ENCODE results near the gene TLK2. TPM values are rescaled to one million over a fixed set of nuclear protein-coding genes. Genes with fewer than 3 reads are reported as not detected.
"Not testable (repeated sequence)": the region's sequence is repeated elsewhere in the genome, so short reads cannot be mapped to it uniquely, and the experiment has no call there.

The TLK2 gene
- total and polyA plus RNA-seq, 5 donors = 14.6 to 29.1 (median 27.1) TPM

DNA sequence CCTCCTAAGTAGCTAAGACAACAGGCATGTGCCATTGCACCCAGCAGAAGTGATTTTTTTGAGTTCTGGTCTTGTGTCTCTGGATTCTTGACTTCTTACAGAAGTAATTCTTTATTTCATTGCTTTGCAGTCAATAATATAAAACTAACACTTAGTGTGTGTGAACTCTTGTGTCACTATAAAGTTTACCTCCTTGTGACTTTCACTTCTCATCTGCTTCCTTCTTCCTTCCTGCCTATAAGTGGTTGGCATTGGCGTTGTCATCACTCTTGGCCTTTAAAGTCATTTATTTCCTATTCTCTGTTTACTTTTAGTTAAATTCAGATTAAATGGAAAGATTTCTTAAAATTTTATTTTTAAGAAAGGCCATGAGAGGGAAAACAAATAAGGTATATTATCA, 12.4 kb downstream of the TLK2 start:
- DNase-seq; ATAC-seq; intact Hi-C loops (cut with DNase I); H3K27me3 ChIP-seq (ENCODE audit: control insufficient read depth, insufficient read depth); H3K4me1 ChIP-seq (ENCODE audit: control insufficient read depth, insufficient read depth, low read length); H3K9me3 ChIP-seq (ENCODE audit: control insufficient read depth, low read length); H3K27ac ChIP-seq (ENCODE audit: low read length); H3K4me3 ChIP-seq (ENCODE audit: low read length): not testable (repeated sequence)
- 68% methylated on average over 1 of the region's 1 CpG for WGBS

DNA sequence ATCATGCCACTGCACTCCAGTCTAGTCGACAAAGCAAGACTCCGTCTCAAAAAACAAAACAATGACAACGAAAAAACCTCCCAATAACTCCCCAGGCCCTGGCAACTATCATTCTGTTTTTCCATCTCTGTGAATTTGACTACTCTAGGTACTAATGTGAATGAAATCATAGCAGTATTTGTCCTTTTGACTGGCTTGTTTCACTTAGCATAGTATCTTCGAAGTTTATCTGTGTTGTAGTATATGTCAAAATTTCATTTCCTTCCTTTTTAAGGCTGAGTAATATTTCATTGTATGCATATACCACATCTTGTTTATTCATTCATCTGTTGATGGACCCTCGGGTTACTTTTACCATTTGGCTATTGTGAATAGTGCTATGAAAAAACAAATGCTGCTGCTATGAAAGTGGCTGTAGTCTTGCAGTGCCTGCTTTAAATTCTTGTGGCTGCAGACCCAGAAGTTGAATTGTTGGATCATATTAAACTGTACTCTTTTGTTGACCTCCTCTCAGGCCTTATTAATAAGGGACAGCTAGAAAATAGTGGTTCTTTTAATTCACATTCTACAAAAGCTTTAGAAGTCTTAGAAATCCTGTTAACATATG, 14.5 kb downstream of the TLK2 start:
- H3K27ac ChIP-seq (ENCODE audit: low read length); ATAC-seq; H3K4me1 ChIP-seq (ENCODE audit: control insufficient read depth, insufficient read depth, low read length); intact Hi-C loops (cut with DNase I); H3K27me3 ChIP-seq (ENCODE audit: control insufficient read depth, insufficient read depth); DNase-seq; H3K4me3 ChIP-seq (ENCODE audit: low read length); H3K9me3 ChIP-seq (ENCODE audit: control insufficient read depth, low read length): not testable (repeated sequence)
- 85% methylated on average over 5 of the region's 5 CpGs for whole genome bisulfite sequencing

DNA sequence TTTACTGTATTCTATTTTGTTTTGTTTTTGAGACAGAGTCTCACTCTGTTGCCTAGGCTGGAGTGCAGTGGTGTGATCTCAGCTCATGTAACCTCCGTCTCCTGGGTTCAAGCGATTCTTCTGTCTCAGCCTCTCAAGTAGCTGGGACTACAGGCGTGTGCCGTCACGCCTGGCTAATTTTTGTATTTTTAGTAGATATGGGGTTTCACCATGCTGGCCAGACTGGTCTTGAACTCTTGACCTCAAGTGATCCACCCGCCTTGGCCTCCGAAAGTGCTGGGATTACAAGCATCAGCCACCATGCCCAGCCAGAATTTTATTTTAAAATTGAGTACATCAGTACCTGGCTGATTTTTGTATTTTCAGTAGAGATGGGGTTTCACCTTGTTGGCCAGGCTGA, 15.4 kb downstream of the TLK2 start:
- ATAC-seq; intact Hi-C loops (cut with DNase I); DNase-seq; H3K4me3 ChIP-seq (ENCODE audit: low read length); H3K27me3 ChIP-seq (ENCODE audit: control insufficient read depth, insufficient read depth); H3K9me3 ChIP-seq (ENCODE audit: control insufficient read depth, low read length); H3K4me1 ChIP-seq (ENCODE audit: control insufficient read depth, insufficient read depth, low read length); H3K27ac ChIP-seq (ENCODE audit: low read length): not testable (repeated sequence)
- 95% methylated on average over 7 of the region's 7 CpGs for WGBS

DNA sequence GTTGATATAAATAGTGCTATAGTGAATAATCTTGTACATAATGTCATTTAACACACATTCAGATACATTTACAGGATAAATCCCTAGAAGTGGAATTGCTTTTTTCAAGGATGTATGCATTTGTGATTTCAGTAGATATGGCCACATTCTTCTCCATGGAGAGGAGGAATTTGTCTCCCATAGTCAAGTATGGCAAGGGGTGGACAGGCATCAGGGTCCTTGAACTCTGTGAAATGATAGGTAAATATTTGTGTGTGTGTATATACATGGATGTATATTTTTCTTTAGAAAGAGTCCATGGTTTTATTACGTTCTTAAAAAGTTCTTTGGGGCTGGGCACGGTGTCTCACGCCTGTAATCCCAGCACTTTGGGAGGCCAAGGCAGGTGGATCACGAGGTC, 17.7 kb downstream of the TLK2 start:
- H3K27me3 ChIP-seq (ENCODE audit: control insufficient read depth, insufficient read depth); DNase-seq; H3K4me3 ChIP-seq (ENCODE audit: low read length); ATAC-seq; H3K4me1 ChIP-seq (ENCODE audit: control insufficient read depth, insufficient read depth, low read length); intact Hi-C loops (cut with DNase I); H3K27ac ChIP-seq (ENCODE audit: low read length); H3K9me3 ChIP-seq (ENCODE audit: control insufficient read depth, low read length): not testable (repeated sequence)
- 97% methylated on average over 4 of the region's 4 CpGs for WGBS

DNA sequence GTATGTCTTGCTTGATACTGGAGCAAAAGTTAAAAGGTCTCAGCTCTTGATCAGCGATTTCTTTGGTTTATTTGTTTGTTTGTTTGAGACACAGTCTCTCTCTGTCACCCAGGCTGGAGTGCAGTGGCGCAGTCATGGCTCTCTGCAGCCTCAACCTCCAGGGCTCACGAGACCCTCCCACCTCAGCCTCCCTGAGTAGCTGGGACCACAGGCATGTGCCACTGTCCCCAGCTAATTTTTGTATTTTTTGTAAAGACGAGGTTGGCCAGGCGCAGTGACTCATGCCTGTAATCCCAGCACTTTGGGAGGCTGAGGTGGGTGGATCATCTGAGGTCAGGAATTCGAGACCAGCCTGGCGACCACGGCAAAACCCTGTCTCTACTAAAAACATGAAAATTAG, 20.2 kb downstream of the TLK2 start:
- H3K27me3 ChIP-seq (ENCODE audit: control insufficient read depth, insufficient read depth); H3K4me3 ChIP-seq (ENCODE audit: low read length); H3K4me1 ChIP-seq (ENCODE audit: control insufficient read depth, insufficient read depth, low read length); H3K27ac ChIP-seq (ENCODE audit: low read length); H3K9me3 ChIP-seq (ENCODE audit: control insufficient read depth, low read length); DNase-seq; intact Hi-C loops (cut with DNase I); ATAC-seq: not testable (repeated sequence)
- 95% methylated on average over 8 of the region's 8 CpGs for WGBS

DNA sequence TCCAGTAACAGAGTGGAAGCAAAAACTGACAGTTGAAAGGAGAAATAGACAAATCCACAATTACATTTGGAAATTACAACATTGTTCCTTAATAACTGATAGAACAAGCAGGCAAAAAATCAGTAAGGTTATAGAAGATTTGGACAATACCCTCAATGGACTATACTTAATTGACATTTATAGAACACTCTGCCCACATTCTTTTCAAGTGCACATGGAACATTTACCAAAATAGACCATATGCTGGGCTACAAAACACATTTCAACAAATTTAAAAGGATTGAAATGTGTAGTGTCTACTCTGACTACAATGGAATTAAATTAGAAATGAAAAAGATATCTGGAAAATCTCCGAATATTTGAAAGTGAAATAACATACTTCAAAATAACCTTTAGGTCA, 21.8 kb downstream of the TLK2 start:
- ATAC-seq; H3K9me3 ChIP-seq (ENCODE audit: control insufficient read depth, low read length); H3K4me3 ChIP-seq (ENCODE audit: low read length); intact Hi-C loops (cut with DNase I); H3K4me1 ChIP-seq (ENCODE audit: control insufficient read depth, insufficient read depth, low read length); H3K27me3 ChIP-seq (ENCODE audit: control insufficient read depth, insufficient read depth); DNase-seq; H3K27ac ChIP-seq (ENCODE audit: low read length): not testable (repeated sequence)
- WGBS = 92% methylated on average over 1 of the region's 1 CpG

DNA sequence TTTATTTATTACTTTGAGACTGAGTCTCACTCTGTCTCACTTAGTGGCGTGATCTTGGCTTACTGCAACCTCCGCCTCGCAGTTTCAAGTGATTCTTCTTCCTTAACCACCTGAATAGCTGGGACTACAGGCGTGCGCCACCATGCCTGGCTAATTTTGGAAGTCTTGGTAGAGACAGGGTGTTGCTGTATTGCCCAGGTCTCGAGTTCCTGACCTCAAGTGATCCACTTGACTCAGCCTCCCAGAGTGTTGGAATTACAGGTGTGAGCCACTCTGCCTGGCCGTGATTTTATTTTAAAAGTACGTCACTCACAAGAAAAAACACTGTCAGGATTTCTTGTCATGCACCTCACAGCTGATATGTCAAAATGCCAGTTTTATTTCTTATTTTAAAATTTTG, 26.2 kb downstream of the TLK2 start:
- H3K27ac ChIP-seq (ENCODE audit: low read length); intact Hi-C loops (cut with DNase I); H3K9me3 ChIP-seq (ENCODE audit: control insufficient read depth, low read length); H3K4me3 ChIP-seq (ENCODE audit: low read length); DNase-seq; ATAC-seq; H3K4me1 ChIP-seq (ENCODE audit: control insufficient read depth, insufficient read depth, low read length); H3K27me3 ChIP-seq (ENCODE audit: control insufficient read depth, insufficient read depth): not testable (repeated sequence)
- WGBS = 93% methylated on average over 8 of the region's 8 CpGs

DNA sequence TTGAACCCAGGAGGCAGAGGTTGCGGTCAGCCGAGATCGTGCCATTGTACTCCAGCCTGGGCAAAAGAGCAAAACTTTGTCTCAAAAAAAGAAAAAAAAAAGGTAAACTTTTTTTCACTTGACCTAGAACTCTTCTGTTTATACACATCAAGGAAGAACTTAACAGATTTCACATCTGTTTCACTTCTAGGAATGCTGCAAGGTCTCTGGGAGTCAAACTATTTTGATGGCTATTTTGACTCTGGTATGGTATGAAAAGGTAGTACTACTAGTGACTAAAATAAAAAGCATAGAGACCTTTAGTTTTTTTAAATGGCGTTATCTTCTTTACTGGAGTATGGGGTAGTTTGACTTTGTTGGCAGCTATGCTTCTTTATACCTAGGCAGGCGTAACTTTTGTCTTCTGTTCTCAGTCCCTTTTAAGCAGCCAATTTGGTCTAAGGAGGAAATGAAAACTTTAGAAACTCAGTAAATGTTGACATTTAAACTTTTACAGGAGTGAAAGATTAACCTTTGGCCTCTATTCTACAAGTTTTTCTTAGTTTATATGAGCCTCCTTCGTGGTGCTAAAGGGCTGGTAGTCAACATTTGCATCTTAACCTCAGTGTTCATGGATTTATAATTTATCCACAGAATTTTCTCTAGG, 28.7 kb downstream of the TLK2 start:
- DNase-seq; H3K27ac ChIP-seq (ENCODE audit: low read length); H3K27me3 ChIP-seq (ENCODE audit: control insufficient read depth, insufficient read depth); H3K4me3 ChIP-seq (ENCODE audit: low read length); H3K9me3 ChIP-seq (ENCODE audit: control insufficient read depth, low read length); intact Hi-C loops (cut with DNase I); ATAC-seq; H3K4me1 ChIP-seq (ENCODE audit: control insufficient read depth, insufficient read depth, low read length): not testable (repeated sequence)
- WGBS = 62% methylated on average over 6 of the region's 6 CpGs

DNA sequence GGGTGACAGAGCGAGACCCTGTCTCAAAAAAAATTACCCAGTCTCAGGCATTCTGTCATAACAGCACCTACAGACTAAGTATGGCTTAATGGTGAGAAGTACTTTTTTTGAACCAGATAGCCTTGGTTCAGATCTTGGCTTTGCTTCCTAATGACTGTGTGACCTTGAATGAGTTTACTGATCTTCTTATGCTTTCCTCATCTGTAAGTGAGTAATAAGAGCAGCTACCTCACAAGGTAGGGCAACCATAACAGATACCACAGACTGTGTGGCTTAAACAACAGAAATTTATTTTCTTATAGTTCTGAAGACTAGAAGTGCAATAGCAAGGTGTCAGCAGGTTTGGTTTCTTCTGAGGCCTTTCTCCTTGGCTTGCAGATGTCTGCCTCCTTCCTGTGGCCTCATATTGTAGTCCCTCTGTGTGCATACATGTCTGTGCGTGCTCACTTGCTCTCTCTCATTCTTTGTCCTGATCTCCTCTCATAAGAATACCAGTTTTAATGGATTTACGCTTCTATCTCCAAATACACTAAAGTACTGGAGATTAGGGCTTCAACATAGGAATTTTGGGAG, 31.7 kb downstream of the TLK2 start:
- H3K27ac ChIP-seq (ENCODE audit: low read length); H3K27me3 ChIP-seq (ENCODE audit: control insufficient read depth, insufficient read depth); H3K4me3 ChIP-seq (ENCODE audit: low read length); intact Hi-C loops (cut with DNase I); H3K9me3 ChIP-seq (ENCODE audit: control insufficient read depth, low read length); H3K4me1 ChIP-seq (ENCODE audit: control insufficient read depth, insufficient read depth, low read length); DNase-seq: not testable (repeated sequence)
- WGBS = 95% methylated on average over 2 of the region's 3 CpGs
- peak in 1 of 2 donors; percentile 40 for ATAC-seq

DNA sequence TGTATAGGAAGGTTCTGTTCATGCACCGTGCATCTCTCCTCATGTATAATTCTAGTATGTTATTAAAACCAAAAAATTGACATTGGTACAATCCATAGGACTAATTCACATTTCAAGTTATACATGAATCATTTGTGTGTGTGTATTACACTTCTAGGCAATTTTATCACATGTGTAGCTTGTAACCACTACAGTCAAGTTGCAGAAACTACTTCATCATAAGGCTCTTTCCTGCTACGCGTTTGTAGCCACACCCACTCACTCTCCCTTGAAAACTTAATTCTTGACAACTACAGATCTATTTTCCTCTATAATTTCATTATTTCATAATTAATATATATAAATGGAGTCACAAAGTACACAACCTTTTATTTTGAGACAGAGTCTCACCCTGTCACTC, 32.4 kb downstream of the TLK2 start:
- 71% methylated on average over 3 of the region's 3 CpGs for WGBS
- DNase-seq; H3K4me1 ChIP-seq (ENCODE audit: control insufficient read depth, insufficient read depth, low read length); H3K9me3 ChIP-seq (ENCODE audit: control insufficient read depth, low read length); intact Hi-C loops (cut with DNase I); H3K27me3 ChIP-seq (ENCODE audit: control insufficient read depth, insufficient read depth); H3K27ac ChIP-seq (ENCODE audit: low read length); H3K4me3 ChIP-seq (ENCODE audit: low read length); ATAC-seq: not testable (repeated sequence)

DNA sequence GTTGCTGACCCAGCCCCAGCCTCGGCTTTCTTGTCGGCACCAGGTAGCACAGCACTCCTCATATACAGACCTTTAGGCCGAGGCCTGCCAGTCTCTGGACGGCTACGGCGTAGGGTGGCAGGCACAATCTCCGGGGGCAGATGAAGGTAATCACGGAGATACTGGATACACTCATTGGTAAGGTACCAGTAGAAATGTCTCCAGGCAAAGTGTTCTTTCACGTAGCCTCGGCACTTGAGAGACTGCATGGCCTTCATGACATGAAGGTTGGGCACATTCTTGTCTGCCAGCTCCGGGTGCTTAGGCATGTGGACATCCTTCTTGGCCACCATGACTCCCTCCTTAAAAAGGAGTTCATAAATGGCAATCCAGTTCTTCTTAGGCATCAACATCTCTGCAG, 37.8 kb downstream of the TLK2 start:
- H3K27ac ChIP-seq (ENCODE audit: low read length); H3K27me3 ChIP-seq (ENCODE audit: control insufficient read depth, insufficient read depth); intact Hi-C loops (cut with DNase I); H3K9me3 ChIP-seq (ENCODE audit: control insufficient read depth, low read length); ATAC-seq; H3K4me3 ChIP-seq (ENCODE audit: low read length); H3K4me1 ChIP-seq (ENCODE audit: control insufficient read depth, insufficient read depth, low read length); DNase-seq: not testable (repeated sequence)
- 97% methylated on average over 11 of the region's 11 CpGs for WGBS

Measured in right cardiac atrium (tissue), 5 donors.